ENCODE measurements around the gene ARID5B.

ARID5B gene

DNA sequence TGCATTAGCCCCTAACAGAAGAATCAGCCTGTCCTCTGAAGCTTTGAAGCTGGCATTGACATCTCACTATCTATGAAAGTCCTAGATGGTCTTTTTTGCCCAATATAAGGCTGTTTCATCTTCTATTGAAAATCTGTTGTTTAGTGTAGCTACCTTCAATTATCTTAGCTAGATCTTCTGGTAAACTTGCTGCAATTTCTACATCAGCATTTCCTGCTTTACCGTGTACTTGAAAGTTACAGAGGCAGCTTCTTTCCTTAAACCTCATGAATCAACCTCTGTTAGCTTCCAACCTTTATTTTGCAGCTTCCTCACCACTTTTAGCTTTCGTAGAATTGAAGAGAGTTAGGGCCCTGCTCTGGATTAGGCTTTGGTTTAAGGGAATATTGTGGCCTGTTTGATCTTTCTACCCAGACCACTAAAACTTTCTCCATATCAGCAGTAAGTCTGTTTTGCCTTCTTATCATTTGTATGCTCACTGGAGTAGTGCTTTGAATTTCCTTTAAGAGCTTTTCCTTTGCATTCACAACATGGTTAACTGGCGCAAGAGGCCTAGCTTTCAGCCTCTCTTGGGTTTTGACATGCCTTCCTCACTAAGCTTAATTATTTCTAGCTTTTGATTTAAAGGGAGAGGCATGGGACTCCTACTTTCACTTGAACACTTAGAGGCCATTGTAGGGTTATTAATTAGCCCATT, 32.5 kb downstream of the ARID5B start:
- DNase-seq (ENCODE audit: extremely low read depth in 1 of 2, low read depth in 1 of 2): no peak

DNA sequence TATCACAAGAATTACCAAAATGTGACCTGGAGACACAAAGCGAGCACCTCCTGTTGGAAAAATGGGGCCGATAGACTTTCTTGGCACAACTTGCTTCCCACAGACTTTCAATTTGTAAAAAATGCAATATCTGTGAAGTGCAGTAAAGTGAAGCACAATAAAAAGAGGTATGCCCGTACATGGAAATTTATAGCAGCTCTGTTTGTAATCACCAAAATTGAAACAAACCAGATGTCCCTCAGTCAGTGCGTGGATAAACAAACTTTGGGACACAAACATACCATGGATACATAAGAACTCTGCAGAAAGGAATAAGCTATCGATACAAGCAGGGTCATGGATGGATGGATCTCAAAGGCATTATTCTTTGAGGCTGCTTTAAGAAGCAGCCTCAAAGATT, 33.6 kb downstream of the ARID5B start:
- no peak for DNase-seq (ENCODE audit: extremely low read depth in 1 of 2, low read depth in 1 of 2)

- DNase-seq (ENCODE audit: extremely low read depth in 1 of 2, low read depth in 1 of 2): no peak
Observed at GRCh38 chr10:61936770-61937169, 35.3 kb downstream of the ARID5B start.

GRCh38 chr10:61937631-61938351, 36.3 kb downstream of the ARID5B start:
- DNase-seq (ENCODE audit: extremely low read depth in 1 of 2, low read depth in 1 of 2): no peak

- DNase-seq (ENCODE audit: extremely low read depth in 1 of 2, low read depth in 1 of 2): no peak
Observed at GRCh38 chr10:61939902-61940301, 38.4 kb downstream of the ARID5B start.

GRCh38 chr10:61941202-61941681, 39.7 kb downstream of the ARID5B start:
- DNase-seq (ENCODE audit: extremely low read depth in 1 of 2, low read depth in 1 of 2): no peak

- DNase-seq (ENCODE audit: extremely low read depth in 1 of 2, low read depth in 1 of 2): no peak
Observed at GRCh38 chr10:61942604-61943461, 41.3 kb downstream of the ARID5B start.

DNA sequence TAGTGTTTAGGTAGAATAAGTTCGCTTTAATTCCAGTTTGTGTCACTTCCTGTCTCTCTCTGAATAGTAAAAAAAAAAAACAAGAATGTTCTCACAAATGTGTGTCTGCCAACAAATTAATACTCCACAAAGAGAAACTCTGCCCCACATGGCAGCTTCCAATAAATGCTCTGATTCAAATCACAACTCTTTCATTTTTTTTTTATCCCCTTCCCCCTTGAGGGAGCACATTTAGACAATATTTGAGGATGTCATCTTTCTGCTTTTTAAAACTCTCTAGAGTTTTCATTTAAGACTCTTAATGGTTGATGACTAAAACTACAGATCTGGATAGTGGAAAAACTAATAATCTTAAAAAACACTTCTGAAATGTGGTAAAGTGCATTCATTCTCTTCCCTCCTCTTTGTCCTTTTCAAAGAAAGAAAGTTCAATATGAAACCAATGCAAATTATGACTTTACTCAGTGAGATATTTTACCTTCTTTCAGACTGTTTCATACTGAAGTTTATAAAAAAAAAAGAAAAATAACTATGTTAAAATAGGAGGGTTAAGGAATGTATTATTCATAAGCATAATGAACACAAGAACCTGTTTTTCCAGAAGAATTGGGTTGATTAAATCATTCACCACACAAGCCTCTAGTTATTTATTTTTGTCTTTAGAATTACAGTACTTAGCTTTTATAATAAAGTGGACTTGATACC, 42.3 kb downstream of the ARID5B start:
- DNase-seq (ENCODE audit: extremely low read depth in 1 of 2, low read depth in 1 of 2): no peak

DNA sequence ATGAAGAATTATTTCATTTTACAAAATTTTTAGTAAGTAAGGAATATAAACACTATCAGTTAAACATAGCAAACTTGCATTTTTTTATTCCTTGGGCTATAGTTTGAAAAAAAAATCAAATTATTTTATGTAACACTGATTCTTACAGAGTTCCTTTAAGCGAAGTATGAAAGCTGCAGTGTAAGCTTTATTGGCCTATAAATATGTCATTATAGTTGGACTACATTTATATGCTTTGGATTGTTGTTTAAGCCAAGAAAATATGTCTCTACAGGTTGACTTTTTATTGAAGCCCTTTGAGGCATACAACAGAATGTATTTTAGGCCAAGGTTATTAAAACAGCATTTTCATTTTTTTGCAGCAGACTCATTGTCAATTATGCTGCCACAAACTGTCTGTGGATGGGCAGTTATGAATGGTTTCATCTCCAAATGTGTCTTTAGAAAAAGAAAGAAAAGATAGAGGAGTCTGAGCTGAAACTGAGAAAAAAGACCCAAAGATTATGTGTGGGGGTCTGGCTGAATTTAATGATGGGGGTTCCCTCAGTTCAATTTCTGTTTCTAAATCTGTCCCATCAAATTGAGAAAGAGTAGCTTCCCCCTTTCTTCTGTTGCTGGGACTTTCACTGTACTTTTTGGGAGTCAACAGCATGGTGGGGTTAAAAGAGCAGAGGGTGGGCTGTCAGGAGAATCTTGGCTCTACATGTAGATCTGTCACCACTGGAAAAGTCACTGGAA, 43.1 kb downstream of the ARID5B start:
- no peak for DNase-seq (ENCODE audit: extremely low read depth in 1 of 2, low read depth in 1 of 2)

DNA sequence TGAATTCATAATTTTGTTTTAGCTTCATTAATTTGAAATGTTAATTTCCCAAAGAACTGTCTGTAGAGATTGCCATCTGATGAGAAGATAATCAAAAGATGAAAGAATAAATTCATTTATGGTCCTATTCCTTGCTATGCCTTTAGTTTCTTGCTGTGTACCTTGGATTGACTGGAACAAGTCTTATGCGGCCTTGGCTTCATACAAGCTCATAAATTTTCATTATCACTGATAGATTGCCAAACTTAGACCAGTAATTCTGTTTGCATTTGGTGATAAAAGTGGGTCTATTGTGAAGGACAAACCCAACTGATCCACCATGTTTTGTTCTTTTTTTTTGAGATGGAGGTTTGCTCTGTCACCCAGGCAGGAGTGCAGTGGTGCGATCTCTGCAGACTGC, 48.2 kb downstream of the ARID5B start:
- DNase-seq (ENCODE audit: extremely low read depth in 1 of 2, low read depth in 1 of 2): no peak

DNA sequence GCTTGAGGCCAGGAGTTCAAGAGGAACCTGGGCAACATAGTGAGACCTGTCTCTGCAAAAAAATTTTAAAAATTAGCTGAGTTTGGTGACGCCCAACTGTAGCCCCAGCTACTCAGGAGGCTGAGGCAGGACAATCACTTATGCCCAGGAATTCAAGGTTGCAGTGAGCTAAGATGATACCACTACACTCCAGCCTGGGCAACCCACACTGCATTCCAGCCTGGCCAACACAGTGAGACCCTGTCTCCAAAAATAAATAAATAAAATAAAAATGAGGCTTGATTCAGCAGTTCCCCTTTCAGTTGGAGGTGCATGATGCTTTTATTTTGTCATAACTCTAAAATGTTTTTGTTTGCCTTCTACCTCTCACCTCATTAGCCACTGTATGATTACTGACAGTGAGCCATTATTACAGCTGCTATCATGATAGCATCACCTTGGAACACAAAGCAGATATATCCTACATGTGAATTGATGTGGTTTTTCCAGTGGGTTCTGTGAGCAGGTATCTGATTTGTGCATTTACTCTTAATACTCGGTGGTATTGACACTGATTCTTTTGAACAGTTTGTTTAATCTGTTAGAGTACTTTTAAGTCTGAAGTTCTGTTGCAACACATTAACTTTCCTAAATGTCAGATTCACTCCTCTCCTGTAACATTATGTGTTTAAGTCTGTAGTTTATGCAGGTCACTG, 49.1 kb downstream of the ARID5B start:
- DNase-seq (ENCODE audit: extremely low read depth in 1 of 2, low read depth in 1 of 2): no peak

DNA sequence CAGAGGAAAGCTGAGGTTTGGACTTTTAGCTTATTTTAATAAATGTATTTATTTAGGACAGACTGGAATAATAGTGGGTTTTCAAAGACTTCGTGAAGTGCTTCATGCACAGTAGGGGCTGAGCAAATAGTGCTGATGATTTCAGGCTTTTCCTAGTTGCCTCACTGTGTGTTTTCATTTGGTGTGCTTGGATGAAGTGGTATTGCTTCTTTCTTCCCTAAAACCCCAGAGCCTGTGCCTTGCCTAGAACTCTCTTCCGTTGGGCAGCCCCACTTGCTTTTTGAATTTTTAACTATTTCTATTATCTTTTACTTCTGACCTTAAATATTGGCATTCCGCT, 49.6 kb downstream of the ARID5B start:
- no peak for DNase-seq (ENCODE audit: extremely low read depth in 1 of 2, low read depth in 1 of 2)

DNA sequence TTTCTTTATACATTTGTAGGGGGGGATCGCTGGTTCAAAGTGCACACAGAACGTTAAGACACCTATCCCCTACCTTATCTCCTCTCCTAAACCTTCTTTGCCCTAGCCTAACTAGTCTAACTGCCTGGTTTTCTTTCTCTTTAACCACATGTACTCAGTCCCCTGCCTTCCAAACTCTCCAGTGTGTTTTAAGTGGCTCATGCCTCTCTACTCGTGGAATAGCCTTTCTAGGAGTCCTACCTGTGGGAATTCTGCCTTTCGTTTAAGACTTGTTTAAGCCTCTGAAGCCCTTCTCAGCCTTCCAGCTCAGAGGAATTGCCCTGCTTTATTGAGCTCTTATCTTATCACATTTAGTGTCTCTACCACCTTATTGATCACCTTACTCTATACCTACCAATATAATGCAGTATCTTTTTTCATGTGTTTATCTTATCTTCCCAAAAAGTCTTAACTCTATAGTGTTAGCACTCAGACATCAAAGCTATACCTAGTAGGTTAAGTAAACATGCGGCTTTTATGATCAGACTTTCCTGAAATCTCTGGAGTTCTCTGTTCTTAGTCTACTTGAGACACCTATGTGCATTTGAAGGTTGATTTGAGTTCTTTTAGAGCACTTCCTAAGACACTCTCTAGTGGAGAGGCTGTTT, 50.7 kb downstream of the ARID5B start:
- DNase-seq (ENCODE audit: extremely low read depth in 1 of 2, low read depth in 1 of 2): no peak

DNA sequence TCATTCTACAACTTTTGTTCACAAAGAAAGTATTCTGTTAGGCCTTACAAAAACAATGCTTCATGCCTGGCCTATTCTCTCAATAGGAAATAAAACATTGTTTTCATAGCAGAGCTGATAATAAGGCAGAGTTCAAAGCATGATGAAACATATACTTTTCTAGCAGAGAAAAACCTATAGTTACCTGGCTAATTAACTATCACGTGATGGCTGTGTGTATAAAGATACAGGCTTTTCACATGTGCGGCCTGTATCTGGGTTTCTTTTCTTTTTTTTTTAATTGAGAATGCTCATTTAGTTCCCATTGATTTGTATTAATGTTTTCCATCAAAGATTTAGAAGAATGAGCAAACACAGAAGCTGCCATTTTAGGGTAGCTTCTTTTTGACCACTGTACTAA, 51.7 kb downstream of the ARID5B start:
- no peak for DNase-seq (ENCODE audit: extremely low read depth in 1 of 2, low read depth in 1 of 2)

GRCh38 chr10:61957806-61958205, 56.3 kb downstream of the ARID5B start:
- no peak for DNase-seq (ENCODE audit: extremely low read depth in 1 of 2, low read depth in 1 of 2)

GRCh38 chr10:61958311-61958710, 56.8 kb downstream of the ARID5B start:
- no peak for DNase-seq (ENCODE audit: extremely low read depth in 1 of 2, low read depth in 1 of 2)

- DNase-seq (ENCODE audit: extremely low read depth in 1 of 2, low read depth in 1 of 2): no peak
Observed at GRCh38 chr10:61958805-61959204, 57.3 kb downstream of the ARID5B start.

- no peak for DNase-seq (ENCODE audit: extremely low read depth in 1 of 2, low read depth in 1 of 2)
Observed at GRCh38 chr10:61959814-61960213, 58.3 kb downstream of the ARID5B start.

- no peak for DNase-seq (ENCODE audit: extremely low read depth in 1 of 2, low read depth in 1 of 2)
Observed at GRCh38 chr10:61960396-61961120, 59.1 kb downstream of the ARID5B start.
